Activated B cell treated with CpG ODN at 0.5 μM for 24 hours (primary cell): ENCODE results near the gene LCLAT1. TPM values are rescaled to one million over a fixed set of nuclear protein-coding genes. Genes with fewer than 3 reads are reported as not detected.

Experiments
- ATAC-seq: fragments of 200-7000 bp; cut with Tn5 transposase; one replicate; pipeline ENCODE4 v1.10.0; 2021; ENCODE audit warnings: low read depth, mild to moderate bottlenecking, moderate library complexity
- CTCF ChIA-PET: fragments of 350-600 bp; sonication (Branson Sonifier 250); formaldehyde crosslinking; loops from one replicate; lab custom pipeline; 2021; ENCODE audit warnings: antibody characterized with exemption; lab: Charles Lee
- POLR2A ChIA-PET: fragments of 350-600 bp; sonication (Branson Sonifier 250); formaldehyde crosslinking; loops from one replicate; lab custom pipeline; 2021; ENCODE audit warnings: antibody characterized with exemption; lab: Charles Lee
- DNase-seq: peaks from one replicate; pipeline ENCODE4 v3.0.0; 2022
- H3K27ac Mint-ChIP-seq: one replicate; pipeline ENCODE4 v1.8.0; 2020; ENCODE audit warnings: mixed read lengths
- H3K27me3 Mint-ChIP-seq: one replicate; pipeline ENCODE4 v1.8.0; 2021; ENCODE audit warnings: mixed read lengths
- H3K36me3 Mint-ChIP-seq: one replicate; pipeline ENCODE4 v1.8.0; 2021; ENCODE audit warnings: low read depth, mixed read lengths
- H3K4me1 Mint-ChIP-seq: one replicate; pipeline ENCODE4 v1.8.0; 2021; ENCODE audit warnings: mixed read lengths
- H3K4me3 Mint-ChIP-seq: one replicate; pipeline ENCODE4 v1.8.0; 2020; ENCODE audit warnings: mild to moderate bottlenecking, mixed read lengths
- H3K9me3 Mint-ChIP-seq: one replicate; pipeline ENCODE4 v1.8.0; 2020; ENCODE audit warnings: mixed read lengths
- CTCF ChIP-seq: fragments of 200-600 bp; IDR thresholded peaks from one replicate; pipeline ENCODE4 v1.8.0; 2022; ENCODE audit warnings: antibody characterized with exemption, mild to moderate bottlenecking
- intact Hi-C: fragments of 100-400 bp; cut with micrococcal nuclease; formaldehyde crosslinking; loops from one replicate; pipeline ENCODE4 v1.15.1; 2024
- total RNA-seq: library from RNA; stranded (reverse); gene quantifications from 2 replicates; pipeline ENCODE4 v1.2.3, GENCODE V29; 2022

LCLAT1 gene
- total RNA-seq, 1 donor from 2014 or later, result 25.9 TPM

GRCh38 chr2:30653847-30654246, 206.8 kb downstream of the LCLAT1 start:
- no peaks in the 10 kb centered on the region for H3K27me3 Mint-ChIP-seq
- TF ChIP-seq CTCF, result no peak
- POLR2A ChIA-PET, result no interaction called here
- H3K27ac Mint-ChIP-seq, result no peak overlapping the region
- DNase-seq (no peak), ATAC-seq (no peak)
- no peak overlapping the region for H3K4me3 Mint-ChIP-seq
- CTCF ChIA-PET, result no interaction called here
- intact Hi-C loops, result no loop called here
- H3K4me1 Mint-ChIP-seq, result no peaks in the 10 kb centered on the region
- H3K36me3 Mint-ChIP-seq, result no peaks in the 10 kb centered on the region
- no peaks in the 10 kb centered on the region for H3K9me3 Mint-ChIP-seq

- H3K27me3 Mint-ChIP-seq, result no peaks in the 10 kb centered on the region
- no peak for DNase-seq
- ATAC-seq, result no peak
- intact Hi-C loops, result no loop called here
- TF ChIP-seq CTCF, result no peak
- H3K27ac Mint-ChIP-seq, result no peak overlapping the region
- H3K9me3 Mint-ChIP-seq, result no peaks in the 10 kb centered on the region
- CTCF ChIA-PET, result no interaction called here
- POLR2A ChIA-PET, result no interaction called here
- no peak overlapping the region for H3K4me3 Mint-ChIP-seq
- no peaks in the 10 kb centered on the region for H3K4me1 Mint-ChIP-seq
- H3K36me3 Mint-ChIP-seq, result no peaks in the 10 kb centered on the region
Measured at GRCh38 chr2:30654404-30654803, 207.4 kb downstream of the LCLAT1 start.

GRCh38 chr2:30655211-30655610, 208.2 kb downstream of the LCLAT1 start:
- Mint-ChIP-seq H3K27ac (no peak overlapping the region), H3K9me3 (no peaks in the 10 kb centered on the region), H3K4me1 (no peaks in the 10 kb centered on the region), H3K4me3 (no peak overlapping the region), H3K27me3 (no peaks in the 10 kb centered on the region), H3K36me3 (no peaks in the 10 kb centered on the region)
- TF ChIP-seq CTCF, result no peak
- DNase-seq, result no peak
- intact Hi-C loops, result no loop called here
- ChIA-PET POLR2A (no interaction called here), CTCF (no interaction called here)
- no peak for ATAC-seq

GRCh38 chr2:30655660-30656059, 208.6 kb downstream of the LCLAT1 start:
- DNase-seq, result no peak
- no peak for TF ChIP-seq CTCF
- POLR2A ChIA-PET, result no interaction called here
- Mint-ChIP-seq H3K27me3 (no peaks in the 10 kb centered on the region), H3K4me3 (no peak overlapping the region), H3K4me1 (no peaks in the 10 kb centered on the region), H3K27ac (no peak overlapping the region), H3K36me3 (no peaks in the 10 kb centered on the region), H3K9me3 (no peaks in the 10 kb centered on the region)
- intact Hi-C loops, result no loop called here
- ATAC-seq, result no peak
- CTCF ChIA-PET, result no interaction called here

- H3K4me3 Mint-ChIP-seq, result no peak overlapping the region
- CTCF ChIA-PET, result no interaction called here
- no peak overlapping the region for H3K27ac Mint-ChIP-seq
- no peaks in the 10 kb centered on the region for H3K9me3 Mint-ChIP-seq
- H3K27me3 Mint-ChIP-seq, result no peaks in the 10 kb centered on the region
- intact Hi-C loops, result no loop called here
- ATAC-seq, result no peak
- H3K36me3 Mint-ChIP-seq, result no peaks in the 10 kb centered on the region
- DNase-seq, result no peak
- no peaks in the 10 kb centered on the region for H3K4me1 Mint-ChIP-seq
- no peak for TF ChIP-seq CTCF
- POLR2A ChIA-PET, result no interaction called here
Measured at GRCh38 chr2:30656079-30656478, 209.0 kb downstream of the LCLAT1 start.
